Karpas-422 (cell line): ENCODE results near the gene HLA-DRB5. TPM values are rescaled to one million over a fixed set of nuclear protein-coding genes. Genes with fewer than 3 reads are reported as not detected.

ENCODE experiments used
- small RNA-seq: library from RNA; depleted of rRNA; stranded (forward); fragments of <200 nt; gene quantifications from one replicate; pipeline ENCODE3, GENCODE V24; 2014
- total RNA-seq: library from RNA; depleted of rRNA; stranded (reverse); fragments of >200 nt; shearing (Covaris generic); gene quantifications from 2 replicates; pipeline ENCODE4 v1.2.3, GENCODE V29; 2014; ENCODE audit warnings: low replicate concordance; rRNA removed

The HLA-DRB5 gene
- total RNA-seq, 1 experiment from 2014 or later, result 445 TPM

Small RNA genes within 50 kb of the gene (small RNA-seq; reads per million reads assigned to genes)
- not detected for gene RNU1-61P

Other genes with a start within 250 kb of the HLA-DRB5 start
- gene TSBP1, start 158.4 kb downstream of the HLA-DRB5 start, total RNA-seq, result not detected in 2 replicates
- gene BTNL2, start 123.1 kb downstream of the HLA-DRB5 start, total RNA-seq, result not detected in 2 replicates
- gene HLA-DRA, start 90.4 kb downstream of the HLA-DRB5 start, total RNA-seq, result 1,241 and 1,934 TPM in 2 replicates
- 281 and 366 TPM in 2 replicates for gene HLA-DRB1, start 59.6 kb upstream of the HLA-DRB5 start, total RNA-seq
- 216 and 309 TPM in 2 replicates for gene HLA-DQA1, start 107.1 kb upstream of the HLA-DRB5 start, total RNA-seq
- gene HLA-DQB1, start 136.4 kb upstream of the HLA-DRB5 start, total RNA-seq, result 79.1 and 126 TPM in 2 replicates
- gene HLA-DQA2, start 211.1 kb upstream of the HLA-DRB5 start, total RNA-seq, result 40.2 and 66.5 TPM in 2 replicates
- 0.14 TPM in 1 of 2 replicates, not detected in the other for gene HLA-DQB2, start 233.2 kb upstream of the HLA-DRB5 start, total RNA-seq